ENCODE measurements around the gene CDK5R2.

Gene CDK5R2

DNA sequence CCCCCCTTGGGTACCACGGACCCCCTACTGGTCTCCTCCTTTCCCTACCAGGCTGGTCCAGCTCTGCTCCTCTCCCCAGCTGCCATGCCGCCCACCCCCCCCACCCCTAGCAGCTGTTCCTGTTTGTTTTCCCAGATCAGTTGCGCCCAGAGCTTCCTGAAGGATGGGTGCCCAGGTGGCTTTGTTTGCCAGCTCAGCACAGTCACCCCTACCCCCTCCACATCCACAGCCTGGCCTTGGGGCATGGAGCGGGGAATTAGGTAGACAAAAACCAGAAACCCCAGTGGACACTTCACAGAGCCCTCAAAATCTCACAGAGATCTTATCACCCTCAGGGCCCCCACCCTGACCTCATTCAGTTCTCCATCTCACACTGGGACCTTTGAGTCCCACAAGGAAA lies 37.5 kb downstream of the CDK5R2 start:
- CTCF ChIA-PET = interaction anchor here (0.6 to 4.5 kb wide), 11 partner anchors 9 to 160 kb away, joined by 3 to 27 read pairs (median 10); partner anchors contain the start of gene CDK5R2
- DNase-seq (ENCODE audit: extremely low spot score) = no peak
- TF ChIP-seq, protein P1, sequence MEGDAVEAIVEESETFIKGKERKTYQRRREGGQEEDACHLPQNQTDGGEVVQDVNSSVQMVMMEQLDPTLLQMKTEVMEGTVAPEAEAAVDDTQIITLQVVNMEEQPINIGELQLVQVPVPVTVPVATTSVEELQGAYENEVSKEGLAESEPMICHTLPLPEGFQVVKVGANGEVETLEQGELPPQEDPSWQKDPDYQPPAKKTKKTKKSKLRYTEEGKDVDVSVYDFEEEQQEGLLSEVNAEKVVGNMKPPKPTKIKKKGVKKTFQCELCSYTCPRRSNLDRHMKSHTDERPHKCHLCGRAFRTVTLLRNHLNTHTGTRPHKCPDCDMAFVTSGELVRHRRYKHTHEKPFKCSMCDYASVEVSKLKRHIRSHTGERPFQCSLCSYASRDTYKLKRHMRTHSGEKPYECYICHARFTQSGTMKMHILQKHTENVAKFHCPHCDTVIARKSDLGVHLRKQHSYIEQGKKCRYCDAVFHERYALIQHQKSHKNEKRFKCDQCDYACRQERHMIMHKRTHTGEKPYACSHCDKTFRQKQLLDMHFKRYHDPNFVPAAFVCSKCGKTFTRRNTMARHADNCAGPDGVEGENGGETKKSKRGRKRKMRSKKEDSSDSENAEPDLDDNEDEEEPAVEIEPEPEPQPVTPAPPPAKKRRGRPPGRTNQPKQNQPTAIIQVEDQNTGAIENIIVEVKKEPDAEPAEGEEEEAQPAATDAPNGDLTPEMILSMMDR (IDR thresholded peaks at IDR 0.05; ENCODE audit: control extremely low read depth, extremely low read depth, low read depth, missing control alignments) = no peak
- POLR2A ChIA-PET = no interaction called here

DNA sequence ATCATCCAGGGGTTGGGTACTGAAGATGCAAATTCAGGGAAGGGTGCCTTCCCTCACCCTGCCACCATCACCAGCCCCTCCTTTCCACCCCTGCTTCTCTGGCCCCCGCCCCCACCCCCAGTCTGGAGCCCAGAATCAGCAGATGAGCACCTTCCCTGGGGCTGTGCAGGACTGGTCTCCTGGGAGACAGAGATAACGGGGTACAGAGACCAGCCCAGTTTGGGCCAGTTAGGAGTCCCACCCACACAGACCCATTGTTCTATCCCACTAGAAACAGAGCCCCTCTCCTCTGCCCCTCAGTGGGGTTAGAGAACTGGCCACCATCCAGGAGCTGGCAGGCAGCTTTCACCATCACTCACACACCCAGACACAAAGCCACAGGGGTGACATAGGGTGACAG lies 38.3 kb downstream of the CDK5R2 start:
- CTCF ChIA-PET = interaction anchor here (1.4 to 4.5 kb wide), 5 partner anchors 11 to 122 kb away, joined by 3 to 27 read pairs (median 5); no protein-coding TSS in a partner anchor
- TF ChIP-seq, protein P1 (IDR thresholded peaks at IDR 0.05; ENCODE audit: control extremely low read depth, extremely low read depth, low read depth, missing control alignments) = no peak
- no peak for DNase-seq (ENCODE audit: extremely low spot score)
- POLR2A ChIA-PET = no interaction called here

DNA sequence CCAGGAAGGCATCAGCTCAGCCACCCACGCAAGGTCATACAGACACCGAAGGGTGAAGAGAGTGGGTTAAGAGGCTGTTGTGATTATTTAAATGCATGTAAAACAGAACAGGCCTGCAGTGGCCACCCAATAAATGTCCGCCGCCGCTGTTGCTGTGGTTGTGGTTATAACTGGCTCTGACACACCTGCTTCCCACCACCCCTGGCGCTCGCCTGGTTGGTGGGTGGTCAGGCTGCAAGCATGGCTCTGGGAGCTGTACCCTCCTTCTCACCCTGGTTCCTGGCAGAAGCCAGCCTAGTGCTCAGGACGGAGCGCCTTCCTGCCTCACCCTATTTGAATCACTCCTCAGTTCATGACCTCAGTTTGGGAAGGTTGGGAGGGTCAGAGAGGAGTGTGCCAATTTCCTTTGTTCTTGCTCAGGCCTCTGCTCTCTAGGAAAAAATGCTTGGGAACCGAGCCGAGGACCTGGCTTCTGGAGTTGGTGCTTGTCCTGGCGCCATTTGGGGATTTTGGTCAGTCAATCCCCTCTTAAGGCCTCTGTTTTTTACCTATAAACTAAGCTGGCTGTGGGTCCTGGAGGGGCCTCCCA lies 39.0 kb downstream of the CDK5R2 start:
- TF ChIP-seq, protein P1 (IDR thresholded peaks at IDR 0.05; ENCODE audit: control extremely low read depth, extremely low read depth, low read depth, missing control alignments) = no peak
- ChIA-PET CTCF (interaction anchor here (1.0 to 2.1 kb wide), 4 partner anchors 10 to 105 kb away, joined by 3 to 5 read pairs (median 3); no protein-coding TSS in a partner anchor), POLR2A (no interaction called here)

GRCh38 chr2:218999021-218999880 lies 39.8 kb downstream of the CDK5R2 start:
- TF ChIP-seq, protein P1 (IDR thresholded peaks at IDR 0.05; ENCODE audit: control extremely low read depth, extremely low read depth, low read depth, missing control alignments) = no peak
- POLR2A ChIA-PET = no interaction called here
- CTCF ChIA-PET = interaction anchor here (1.0 to 2.1 kb wide), 3 partner anchors 19 to 104 kb away, joined by 3 to 5 read pairs (median 3); no protein-coding TSS in a partner anchor
- DNase-seq (ENCODE audit: extremely low spot score) = no peak

More for the DNA sequence above, 39.0 kb downstream of the CDK5R2 start:
- DNase-seq (ENCODE audit: extremely low spot score) = no peak

DNA sequence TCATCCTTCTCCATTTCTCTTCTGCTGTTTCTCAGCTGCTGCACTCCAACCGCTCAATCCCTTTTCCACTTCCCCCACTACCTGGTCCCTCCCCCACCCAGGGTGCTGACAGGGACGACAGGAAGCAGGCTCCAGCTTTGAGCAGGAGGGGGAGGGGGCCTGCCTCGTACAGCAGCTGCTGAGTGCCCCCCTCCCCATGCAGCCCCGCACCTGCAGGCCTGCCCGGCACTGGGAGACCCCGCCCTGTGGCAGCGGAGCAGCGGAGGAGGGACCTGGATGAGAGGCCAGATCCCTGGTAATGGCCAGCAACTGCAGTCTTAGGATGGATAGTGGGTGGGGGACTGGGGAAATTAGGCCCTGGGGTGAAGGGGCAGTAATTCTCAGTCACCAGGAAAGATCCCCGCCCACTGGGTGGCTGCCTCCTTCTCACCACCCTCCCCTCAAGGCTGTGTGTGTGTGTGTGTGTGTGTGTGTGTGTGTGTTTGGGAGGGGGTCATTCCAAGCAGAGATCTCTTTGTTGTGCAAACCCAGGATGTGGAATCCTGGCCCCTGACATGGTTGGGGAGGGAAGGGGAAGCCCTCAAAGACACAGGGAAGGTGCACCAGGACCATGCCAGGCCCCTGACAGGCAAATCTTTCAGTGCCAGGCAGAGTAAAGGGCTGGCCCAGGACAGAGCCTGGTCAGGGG lies 40.6 kb downstream of the CDK5R2 start:
- ChIA-PET POLR2A (no interaction called here), CTCF (interaction anchor here (2.7 kb wide), 1 partner anchor 73 kb away, joined by 7 read pairs; no protein-coding TSS in a partner anchor)
- TF ChIP-seq, protein P1 (IDR thresholded peaks at IDR 0.05; ENCODE audit: control extremely low read depth, extremely low read depth, low read depth, missing control alignments) = no peak
- no peak for DNase-seq (ENCODE audit: extremely low spot score)

GRCh38 chr2:219000569-219000960 lies 41.1 kb downstream of the CDK5R2 start:
- POLR2A ChIA-PET = no interaction called here
- CTCF ChIA-PET = interaction anchor here (2.7 kb wide), 1 partner anchor 72 kb away, joined by 7 read pairs; no protein-coding TSS in a partner anchor
- TF ChIP-seq, protein P1 (IDR thresholded peaks at IDR 0.05; ENCODE audit: control extremely low read depth, extremely low read depth, low read depth, missing control alignments) = no peak
- no peak for DNase-seq (ENCODE audit: extremely low spot score)

All from GM10248 (cell line).